ENCODE measurements around the gene NEXN. TPM values are rescaled to one million over a fixed set of nuclear protein-coding genes. Genes with fewer than 3 reads are reported as not detected.
A peak's percentile ranks its signal among the peaks of the same experiment; 100 is the strongest.

The NEXN gene
- polyA plus RNA-seq, 1 experiment = 39.9 TPM

DNA sequence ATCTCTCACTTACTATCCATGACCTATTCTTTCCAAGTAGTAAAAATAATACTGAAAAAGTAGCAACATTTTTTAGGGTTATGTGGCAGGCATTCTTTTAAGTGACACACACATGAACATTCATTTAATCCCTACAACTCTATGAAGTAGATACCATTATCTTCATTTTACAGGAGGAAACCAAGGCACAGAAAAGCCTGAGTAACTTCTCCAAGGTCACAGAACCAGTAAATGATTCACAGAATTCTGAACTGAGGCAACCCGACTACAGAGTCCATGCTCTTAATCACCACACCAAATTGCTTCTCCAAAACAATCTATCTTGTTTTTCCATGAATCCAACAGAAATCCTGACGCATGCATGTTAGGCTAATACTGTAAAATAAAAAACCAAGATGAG, 73.0 kb downstream of the NEXN start:
- POLR2A ChIA-PET = no interaction called here
- no peak overlapping the region for H3K4me3 ChIP-seq (ENCODE audit: low read depth, low read length)
- CTCF ChIA-PET = interaction anchor here (0.9 kb wide), 1 partner anchor 153 kb away, joined by 5 read pairs; no protein-coding TSS in a partner anchor
- no peak overlapping the region for H3K27ac ChIP-seq (ENCODE audit: low read depth, low read length)
- no peak for DNase-seq (ENCODE audit: low read depth, low spot score)
- no peaks in the 10 kb centered on the region for H3K27me3 ChIP-seq (ENCODE audit: control insufficient read depth, insufficient read depth, low read length)
- TF ChIP-seq, protein P1, sequence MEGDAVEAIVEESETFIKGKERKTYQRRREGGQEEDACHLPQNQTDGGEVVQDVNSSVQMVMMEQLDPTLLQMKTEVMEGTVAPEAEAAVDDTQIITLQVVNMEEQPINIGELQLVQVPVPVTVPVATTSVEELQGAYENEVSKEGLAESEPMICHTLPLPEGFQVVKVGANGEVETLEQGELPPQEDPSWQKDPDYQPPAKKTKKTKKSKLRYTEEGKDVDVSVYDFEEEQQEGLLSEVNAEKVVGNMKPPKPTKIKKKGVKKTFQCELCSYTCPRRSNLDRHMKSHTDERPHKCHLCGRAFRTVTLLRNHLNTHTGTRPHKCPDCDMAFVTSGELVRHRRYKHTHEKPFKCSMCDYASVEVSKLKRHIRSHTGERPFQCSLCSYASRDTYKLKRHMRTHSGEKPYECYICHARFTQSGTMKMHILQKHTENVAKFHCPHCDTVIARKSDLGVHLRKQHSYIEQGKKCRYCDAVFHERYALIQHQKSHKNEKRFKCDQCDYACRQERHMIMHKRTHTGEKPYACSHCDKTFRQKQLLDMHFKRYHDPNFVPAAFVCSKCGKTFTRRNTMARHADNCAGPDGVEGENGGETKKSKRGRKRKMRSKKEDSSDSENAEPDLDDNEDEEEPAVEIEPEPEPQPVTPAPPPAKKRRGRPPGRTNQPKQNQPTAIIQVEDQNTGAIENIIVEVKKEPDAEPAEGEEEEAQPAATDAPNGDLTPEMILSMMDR (IDR thresholded peaks at IDR 0.05; ENCODE audit: low read depth, low read length) = no peak
- no peaks in the 10 kb centered on the region for H3K9me3 ChIP-seq (ENCODE audit: control insufficient read depth, insufficient read depth, low read length)

DNA sequence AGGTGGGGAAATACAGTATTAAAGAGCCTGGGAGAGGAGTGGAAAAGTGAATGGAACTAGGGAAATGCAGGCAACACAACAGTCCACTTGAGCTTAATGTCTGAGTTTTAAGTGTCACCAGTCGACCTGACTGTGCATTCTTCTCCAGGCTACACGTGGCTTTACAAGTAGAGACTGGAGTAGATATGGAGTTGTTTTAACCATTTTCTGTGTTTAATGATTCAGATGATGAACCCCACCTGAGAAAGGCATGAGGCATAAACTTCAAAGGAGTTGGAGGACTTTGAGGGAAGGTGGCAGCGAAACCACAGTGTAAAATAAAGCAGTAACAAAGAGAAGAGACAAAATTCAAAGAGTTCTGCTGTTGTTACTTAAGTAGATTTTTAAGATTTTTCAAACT, 77.9 kb downstream of the NEXN start:
- Histone ChIP-seq H3K27me3 (ENCODE audit: control insufficient read depth, insufficient read depth, low read length) (no peaks in the 10 kb centered on the region), H3K9me3 (ENCODE audit: control insufficient read depth, insufficient read depth, low read length) (no peaks in the 10 kb centered on the region), H3K4me3 (ENCODE audit: low read depth, low read length) (no peak overlapping the region), H3K27ac (ENCODE audit: low read depth, low read length) (no peak overlapping the region)
- TF ChIP-seq, protein P1 (IDR thresholded peaks at IDR 0.05; ENCODE audit: low read depth, low read length) = no peak
- POLR2A ChIA-PET = interaction anchor here (1.0 to 1.3 kb wide), 2 partner anchors 10 to 38 kb away, joined by 5 read pairs; partner anchors contain the start of gene DNAJB4
- CTCF ChIA-PET = interaction anchor here (4.0 kb wide), 1 partner anchor 148 kb away, joined by 21 read pairs; no protein-coding TSS in a partner anchor
- DNase-seq (ENCODE audit: low read depth, low spot score) = no peak

DNA sequence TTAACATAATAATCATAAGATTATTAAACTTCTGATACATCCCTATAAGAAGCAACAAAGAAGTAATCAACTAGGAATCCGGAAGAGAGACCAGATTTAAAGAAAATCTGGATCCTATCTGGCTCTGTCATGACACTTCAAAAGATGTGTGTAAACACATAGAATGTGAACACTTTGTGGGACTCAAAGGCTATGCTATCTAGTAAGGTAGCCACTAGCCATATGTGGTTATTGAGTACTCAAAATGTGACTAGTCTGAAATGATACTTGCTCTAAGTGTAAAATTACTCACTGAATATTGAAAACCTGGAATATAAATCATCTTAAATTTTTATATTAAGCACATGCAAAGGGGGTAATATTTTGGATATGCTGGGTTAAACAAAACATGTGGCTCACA, 81.8 kb downstream of the NEXN start:
- Histone ChIP-seq H3K27me3 (ENCODE audit: control insufficient read depth, insufficient read depth, low read length) (no peaks in the 10 kb centered on the region), H3K9me3 (ENCODE audit: control insufficient read depth, insufficient read depth, low read length) (no peaks in the 10 kb centered on the region), H3K4me3 (ENCODE audit: low read depth, low read length) (no peak overlapping the region), H3K27ac (ENCODE audit: low read depth, low read length) (no peak overlapping the region)
- no peak for DNase-seq (ENCODE audit: low read depth, low spot score)
- TF ChIP-seq, protein P1 (IDR thresholded peaks at IDR 0.05; ENCODE audit: low read depth, low read length) = no peak
- POLR2A ChIA-PET = no interaction called here
- CTCF ChIA-PET = no interaction called here

DNA sequence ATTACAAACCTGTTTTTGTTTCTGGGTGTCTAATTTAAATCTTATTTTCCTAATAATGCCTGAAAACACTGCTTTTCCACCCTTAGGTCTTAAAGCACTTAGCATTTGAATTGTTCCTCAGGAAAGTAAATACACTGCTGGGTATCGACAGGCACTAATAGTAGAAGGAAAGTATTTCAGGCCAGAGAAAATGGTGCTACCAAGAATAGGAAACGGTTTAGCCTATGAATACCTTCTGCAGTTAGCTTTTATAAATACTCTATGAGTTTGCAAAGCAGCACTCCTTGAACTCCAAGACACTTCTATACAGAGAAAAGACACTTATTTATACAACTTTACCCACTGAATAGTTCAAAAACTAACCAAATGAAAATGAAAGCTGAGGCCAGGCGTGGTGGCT, 83.7 kb downstream of the NEXN start:
- Histone ChIP-seq H3K27me3 (ENCODE audit: control insufficient read depth, insufficient read depth, low read length) (no peaks in the 10 kb centered on the region), H3K4me3 (ENCODE audit: low read depth, low read length) (no peak overlapping the region), H3K27ac (ENCODE audit: low read depth, low read length) (no peak overlapping the region), H3K9me3 (ENCODE audit: control insufficient read depth, insufficient read depth, low read length) (peaks cover 1% of the 10 kb centered on the region; the same call in 1 of the 2 replicates)
- CTCF ChIA-PET = interaction anchor here (0.7 kb wide), 2 partner anchors 47 to 142 kb away, joined by 3 to 5 read pairs; no protein-coding TSS in a partner anchor
- TF ChIP-seq, protein P1 (IDR thresholded peaks at IDR 0.05; ENCODE audit: low read depth, low read length) = no peak
- no peak for DNase-seq (ENCODE audit: low read depth, low spot score)
- POLR2A ChIA-PET = no interaction called here

DNA sequence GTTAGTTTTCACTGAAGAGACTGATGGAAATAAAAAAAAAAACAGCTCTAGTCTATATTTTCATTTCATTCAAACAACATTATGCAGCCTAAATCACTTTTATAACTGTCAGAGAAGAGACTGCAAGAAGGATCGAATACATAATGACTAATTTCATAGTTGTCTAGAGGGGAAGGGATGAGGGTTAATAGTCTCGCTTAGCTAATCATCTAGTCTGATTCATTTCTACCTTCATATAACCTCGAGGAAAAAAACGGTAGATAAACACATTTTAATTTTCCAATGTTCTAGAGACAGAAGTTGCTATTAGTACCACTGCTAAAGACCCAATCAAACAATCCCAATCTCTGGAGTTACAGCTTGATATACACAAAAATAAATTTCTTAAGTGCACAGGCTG, 87.0 kb downstream of the NEXN start:
- TF ChIP-seq, protein P1 (IDR thresholded peaks at IDR 0.05; ENCODE audit: low read depth, low read length) = no peak
- CTCF ChIA-PET = interaction anchor here (1.6 kb wide), 1 partner anchor 139 kb away, joined by 11 read pairs; no protein-coding TSS in a partner anchor
- Histone ChIP-seq H3K9me3 (ENCODE audit: control insufficient read depth, insufficient read depth, low read length) (peaks cover 2% of the 10 kb centered on the region; the same call in 1 of the 2 replicates), H3K4me3 (ENCODE audit: low read depth, low read length) (peak overlapping the region; percentile 39; the same call in 1 of the 2 replicates), H3K27me3 (ENCODE audit: control insufficient read depth, insufficient read depth, low read length) (no peaks in the 10 kb centered on the region), H3K27ac (ENCODE audit: low read depth, low read length) (no peak overlapping the region)
- DNase-seq (ENCODE audit: low read depth, low spot score) = no peak
- POLR2A ChIA-PET = interaction anchor here (0.5 to 0.8 kb wide), 3 partner anchors 29 to 118 kb away, joined by 3 read pairs; partner anchors contain the start of gene DNAJB4

All from AG04450 (cell line).